Right kidney (tissue), 1 donor: ENCODE measurements around the gene ASCL2.
A peak's percentile ranks its signal among the peaks of the same experiment; 100 is the strongest.

ENCODE experiments used
- DNase-seq: peaks from one replicate; pipeline ENCODE4 v3.0.0-alpha.2; 2016

ASCL2 gene

GRCh38 chr11:2272228-2272945 lies 2.0 kb upstream of the ASCL2 start:
- no peak for DNase-seq

GRCh38 chr11:2271327-2272227 lies 1.2 kb upstream of the ASCL2 start:
- DNase-seq: no peak

- DNase-seq: no peak
These were observed 614 bp upstream of the ASCL2 start for GRCh38 chr11:2271077-2271326.

GRCh38 chr11:2269601-2270321 lies 627 bp downstream of the ASCL2 start:
- no peak for DNase-seq

- DNase-seq: peak; percentile 67
These were observed 1.4 kb downstream of the ASCL2 start for GRCh38 chr11:2268729-2269600.

GRCh38 chr11:2267851-2268728 lies 2.3 kb downstream of the ASCL2 start:
- DNase-seq: no peak

GRCh38 chr11:2267306-2267850 lies 3.0 kb downstream of the ASCL2 start:
- no peak for DNase-seq

GRCh38 chr11:2266586-2267305 lies 3.6 kb downstream of the ASCL2 start:
- no peak for DNase-seq

GRCh38 chr11:2265854-2266585 lies 4.4 kb downstream of the ASCL2 start:
- no peak for DNase-seq

GRCh38 chr11:2265396-2265795 lies 5.0 kb downstream of the ASCL2 start:
- DNase-seq: no peak

GRCh38 chr11:2264366-2265053 lies 5.9 kb downstream of the ASCL2 start:
- no peak for DNase-seq

GRCh38 chr11:2263724-2264360 lies 6.5 kb downstream of the ASCL2 start:
- no peak for DNase-seq

- DNase-seq: no peak
These were observed 7.3 kb downstream of the ASCL2 start for GRCh38 chr11:2263071-2263565.

GRCh38 chr11:2262301-2263070 lies 7.9 kb downstream of the ASCL2 start:
- no peak for DNase-seq

- DNase-seq: no peak
These were observed 8.8 kb downstream of the ASCL2 start for GRCh38 chr11:2261436-2262230.
